HepG2 (cell line): Measurements from ENCODE around the gene SAMD4B. TPM values are rescaled to one million over a fixed set of nuclear protein-coding genes. Genes with fewer than 3 reads are reported as not detected.

Experiments
- AGO2 ChIP-seq: fragments of 200-400 bp; formaldehyde crosslinking; optimal IDR thresholded peaks from 2 replicates; pipeline ENCODE3; 2017; ENCODE audit warnings: mild to moderate bottlenecking, low read depth, low read length, moderate library complexity
- ARID3A ChIP-seq: IDR thresholded peaks from 2 replicates; pipeline ENCODE4 v1.6.1; 2012; ENCODE audit warnings: low read depth, low read length, improper control_type of control experiment
- EZH2 ChIP-seq: conservative IDR thresholded peaks from 2 replicates; pipeline ENCODE4 v1.6.1; 2012; ENCODE audit warnings: mild to moderate bottlenecking, low read depth, low read length, moderate library complexity
- FOXP4 ChIP-seq: sonication (generic); formaldehyde crosslinking; IDR thresholded peaks from 2 replicates; pipeline ENCODE4 v1.4.0; 2020; ENCODE audit warnings: missing genetic modification reagents
- GPN1 ChIP-seq: sonication (generic); formaldehyde crosslinking; IDR thresholded peaks from 2 replicates; pipeline ENCODE4 v1.5.1; 2020; ENCODE audit warnings: missing genetic modification reagents, borderline replicate concordance
- HMG20A ChIP-seq: IDR thresholded peaks from 2 replicates; pipeline ENCODE4 v1.6.1; 2016; ENCODE audit warnings: borderline replicate concordance
- KDM2A ChIP-seq: sonication (generic); formaldehyde crosslinking; IDR thresholded peaks from 2 replicates; pipeline ENCODE4 v1.4.0; 2020; ENCODE audit warnings: low read depth, missing genetic modification reagents, borderline replicate concordance
- MAZ ChIP-seq, 2 experiments: sonication (generic) in 1 of 2; formaldehyde crosslinking in 1 of 2; IDR thresholded peaks; 2 replicates each; pipeline versions ENCODE4 v1.5.0 to v1.6.1; 2012 to 2020; ENCODE audit warnings: low read depth in 2 of 2, mild to moderate bottlenecking in 2 of 2, borderline replicate concordance in 1 of 2, improper control_type of control experiment in 1 of 2, low read length in 1 of 2, missing genetic modification reagents in 1 of 2, moderate library complexity in 1 of 2
- MED13 ChIP-seq: sonication (generic); formaldehyde crosslinking; IDR thresholded peaks from 2 replicates; pipeline ENCODE4 v1.5.0; 2020; ENCODE audit warnings: missing genetic modification reagents
- MEIS2 ChIP-seq: sonication (generic); formaldehyde crosslinking; IDR thresholded peaks from 2 replicates; pipeline ENCODE4 v1.9.0; 2021; ENCODE audit warnings: mild to moderate bottlenecking, missing genetic modification reagents
- NR1H2 ChIP-seq: sonication (generic); formaldehyde crosslinking; IDR thresholded peaks from 2 replicates; pipeline ENCODE4 v1.8.1; 2022; ENCODE audit warnings: low read depth, missing genetic modification reagents, borderline replicate concordance
- SATB2 ChIP-seq: sonication (generic); formaldehyde crosslinking; IDR thresholded peaks from 2 replicates; pipeline ENCODE4 v1.5.0; 2020; ENCODE audit warnings: missing genetic modification reagents
- SMAD9 ChIP-seq: sonication (generic); formaldehyde crosslinking; IDR thresholded peaks from 2 replicates; pipeline ENCODE4 v1.5.1; 2020; ENCODE audit warnings: mild to moderate bottlenecking, missing genetic modification reagents
- TMF1 ChIP-seq: sonication (generic); formaldehyde crosslinking; IDR thresholded peaks from 2 replicates; pipeline ENCODE4 v1.8.1; 2022; ENCODE audit warnings: low read depth, missing genetic modification reagents
- ZBTB21 ChIP-seq: sonication (generic); formaldehyde crosslinking; IDR thresholded peaks from 2 replicates; pipeline ENCODE4 v1.4.0; 2020; ENCODE audit warnings: missing genetic modification reagents
- ZNF282 ChIP-seq: fragments of 450-650 bp; IDR thresholded peaks from 2 replicates; pipeline ENCODE4 v1.6.1; 2018; ENCODE audit not compliant: partially characterized antibody
- ZNF329 ChIP-seq: sonication (generic); formaldehyde crosslinking; IDR thresholded peaks from 2 replicates; pipeline ENCODE4 v1.9.0; 2021; ENCODE audit warnings: low read depth, mild to moderate bottlenecking, missing genetic modification reagents
- ZNF414 ChIP-seq: sonication (generic); formaldehyde crosslinking; IDR thresholded peaks from 2 replicates; pipeline ENCODE4 v1.5.0; 2020; ENCODE audit warnings: missing genetic modification reagents
- polyA plus RNA-seq, 8 experiments: library from polyadenylated mRNA; depleted of rRNA in 3 of 8; stranded (reverse) in 7 of 8; unstranded in 1 of 8; fragments of >200 nt; fragmentation: Illumina TruSeq in 4 of 8; extraction: Trizol in 4 of 8; gene quantifications; 2 replicates each; pipeline versions ENCODE4 v1.2.1 to v1.2.3, GENCODE V29; 2011 to 2016; ENCODE audit warnings: low read depth in 4 of 8, missing spikeins in 1 of 8, mixed read lengths in 1 of 8; ENCODE audit not compliant: insufficient read depth in 1 of 8
- total RNA-seq, 5 experiments: library from RNA; depleted of rRNA; stranded (reverse); fragments of >200 nt; fragmentation: Illumina TruSeq; extraction: Trizol; gene quantifications; 2 replicates each; pipeline ENCODE4 v1.2.3, GENCODE V29; 2016; ENCODE audit warnings: low read depth in 1 of 5
- TF ChIP-seq, protein P1 (sequence below): sonication (generic); formaldehyde crosslinking; IDR thresholded peaks from 2 replicates; pipeline ENCODE4 v1.4.0; 2020; ENCODE audit warnings: mild to moderate bottlenecking, missing genetic modification reagents, borderline replicate concordance

Gene SAMD4B
- total and polyA plus RNA-seq, 2 of the 13 experiments (the other 11 are each of a cell fraction or from before 2014, with no cell fraction given): 26.0 to 31.8 TPM

DNA sequence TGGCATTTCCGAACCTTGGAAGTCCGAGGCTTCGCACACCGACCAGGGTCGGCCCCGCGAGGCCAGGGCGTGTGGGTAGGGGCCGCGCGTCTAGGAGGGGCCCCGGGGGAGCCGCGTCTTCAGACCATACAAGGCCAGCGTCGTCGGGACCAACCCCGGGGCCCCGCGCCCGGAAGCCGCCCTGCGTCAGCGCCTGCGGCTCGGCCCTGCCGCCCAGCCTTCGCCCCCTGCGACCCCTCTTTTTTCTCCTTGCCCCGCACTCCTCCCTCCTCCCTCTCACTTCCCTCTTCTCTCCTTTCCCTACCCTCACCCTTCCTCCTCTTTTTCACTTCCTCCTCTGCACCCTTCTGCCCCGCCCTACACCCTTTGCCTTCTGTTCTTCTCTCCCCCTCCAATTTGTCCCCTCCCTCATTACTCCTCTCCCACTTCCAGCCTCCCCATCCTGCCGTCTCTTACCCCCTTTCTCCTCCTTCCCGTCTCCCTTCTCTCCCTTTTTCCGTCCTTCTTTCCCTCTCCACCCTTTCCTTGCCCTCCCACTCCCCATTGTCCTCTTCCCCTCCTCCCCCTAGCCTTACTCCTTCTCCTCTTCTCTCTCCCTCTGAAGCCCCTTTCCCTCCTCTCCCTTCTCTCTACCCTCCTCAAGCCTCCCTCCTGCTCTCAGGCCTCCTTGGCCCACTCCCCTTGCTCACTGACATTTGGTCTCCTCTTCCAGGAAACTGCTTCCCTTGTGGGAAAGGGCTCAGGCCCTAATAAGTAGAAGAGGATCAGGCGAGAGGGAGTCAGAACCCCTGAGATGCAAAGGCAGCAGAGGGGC lies 68.0 kb downstream of the SAMD4B start (continued):
- TF ChIP-seq, protein P1, sequence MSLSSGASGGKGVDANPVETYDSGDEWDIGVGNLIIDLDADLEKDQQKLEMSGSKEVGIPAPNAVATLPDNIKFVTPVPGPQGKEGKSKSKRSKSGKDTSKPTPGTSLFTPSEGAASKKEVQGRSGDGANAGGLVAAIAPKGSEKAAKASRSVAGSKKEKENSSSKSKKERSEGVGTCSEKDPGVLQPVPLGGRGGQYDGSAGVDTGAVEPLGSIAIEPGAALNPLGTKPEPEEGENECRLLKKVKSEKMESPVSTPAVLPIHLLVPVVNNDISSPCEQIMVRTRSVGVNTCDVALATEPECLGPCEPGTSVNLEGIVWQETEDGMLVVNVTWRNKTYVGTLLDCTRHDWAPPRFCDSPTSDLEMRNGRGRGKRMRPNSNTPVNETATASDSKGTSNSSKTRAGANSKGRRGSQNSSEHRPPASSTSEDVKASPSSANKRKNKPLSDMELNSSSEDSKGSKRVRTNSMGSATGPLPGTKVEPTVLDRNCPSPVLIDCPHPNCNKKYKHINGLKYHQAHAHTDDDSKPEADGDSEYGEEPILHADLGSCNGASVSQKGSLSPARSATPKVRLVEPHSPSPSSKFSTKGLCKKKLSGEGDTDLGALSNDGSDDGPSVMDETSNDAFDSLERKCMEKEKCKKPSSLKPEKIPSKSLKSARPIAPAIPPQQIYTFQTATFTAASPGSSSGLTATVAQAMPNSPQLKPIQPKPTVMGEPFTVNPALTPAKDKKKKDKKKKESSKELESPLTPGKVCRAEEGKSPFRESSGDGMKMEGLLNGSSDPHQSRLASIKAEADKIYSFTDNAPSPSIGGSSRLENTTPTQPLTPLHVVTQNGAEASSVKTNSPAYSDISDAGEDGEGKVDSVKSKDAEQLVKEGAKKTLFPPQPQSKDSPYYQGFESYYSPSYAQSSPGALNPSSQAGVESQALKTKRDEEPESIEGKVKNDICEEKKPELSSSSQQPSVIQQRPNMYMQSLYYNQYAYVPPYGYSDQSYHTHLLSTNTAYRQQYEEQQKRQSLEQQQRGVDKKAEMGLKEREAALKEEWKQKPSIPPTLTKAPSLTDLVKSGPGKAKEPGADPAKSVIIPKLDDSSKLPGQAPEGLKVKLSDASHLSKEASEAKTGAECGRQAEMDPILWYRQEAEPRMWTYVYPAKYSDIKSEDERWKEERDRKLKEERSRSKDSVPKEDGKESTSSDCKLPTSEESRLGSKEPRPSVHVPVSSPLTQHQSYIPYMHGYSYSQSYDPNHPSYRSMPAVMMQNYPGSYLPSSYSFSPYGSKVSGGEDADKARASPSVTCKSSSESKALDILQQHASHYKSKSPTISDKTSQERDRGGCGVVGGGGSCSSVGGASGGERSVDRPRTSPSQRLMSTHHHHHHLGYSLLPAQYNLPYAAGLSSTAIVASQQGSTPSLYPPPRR: peak; percentile 57
- TF ChIP-seq SMAD9 (CRISPR knock-in tag) (no peak), ZNF282 (no peak), ZNF329 (no peak), ZNF414 (CRISPR knock-in tag) (no peak), AGO2 (peak; percentile 88), KDM2A (CRISPR knock-in tag) (0 out of 2 replicates have a peak, but pooled peaks have one; percentile 8), GPN1 (CRISPR knock-in tag) (no peak), FOXP4 (no peak), NR1H2 (CRISPR knock-in tag) (no peak), ZBTB21 (no peak), MAZ (IDR thresholded peaks at IDR 0.05; ENCODE audit: borderline replicate concordance, low read depth, low read length) (no peak), MAZ (CRISPR knock-in tag; IDR thresholded peaks at IDR 0.05; ENCODE audit: low read depth) (peak; percentile 8; the same call in 1 of the 2 replicates), MED13 (CRISPR knock-in tag) (no peak), HMG20A (CRISPR knock-in tag) (no peak), TMF1 (CRISPR knock-in tag) (no peak), MEIS2 (CRISPR knock-in tag) (no peak; the same call in 1 of the 2 replicates), EZH2 (no peak), ARID3A (no peak), SATB2 (CRISPR knock-in tag) (no peak)
